Measurements from ENCODE around the gene JCAD. TPM values are rescaled to one million over a fixed set of nuclear protein-coding genes. Genes with fewer than 3 reads are reported as not detected.

JCAD gene
- total and polyA plus RNA-seq, 2 donors (not counting 1 experiment from before 2014, with no cell fraction given): 3.3 to 27.1 TPM

- H3K27me3 ChIP-seq (ENCODE audit: control insufficient read depth, insufficient read depth, low read length): no peaks in the 10 kb centered on the region
- DNase-seq (ENCODE audit: low read depth in 2 of 2): peak; percentile 72 to 97
- TF ChIP-seq EZH2 (IDR thresholded peaks at IDR 0.05; ENCODE audit: low read length, missing control alignments): no peak
- TF ChIP-seq, protein P1, sequence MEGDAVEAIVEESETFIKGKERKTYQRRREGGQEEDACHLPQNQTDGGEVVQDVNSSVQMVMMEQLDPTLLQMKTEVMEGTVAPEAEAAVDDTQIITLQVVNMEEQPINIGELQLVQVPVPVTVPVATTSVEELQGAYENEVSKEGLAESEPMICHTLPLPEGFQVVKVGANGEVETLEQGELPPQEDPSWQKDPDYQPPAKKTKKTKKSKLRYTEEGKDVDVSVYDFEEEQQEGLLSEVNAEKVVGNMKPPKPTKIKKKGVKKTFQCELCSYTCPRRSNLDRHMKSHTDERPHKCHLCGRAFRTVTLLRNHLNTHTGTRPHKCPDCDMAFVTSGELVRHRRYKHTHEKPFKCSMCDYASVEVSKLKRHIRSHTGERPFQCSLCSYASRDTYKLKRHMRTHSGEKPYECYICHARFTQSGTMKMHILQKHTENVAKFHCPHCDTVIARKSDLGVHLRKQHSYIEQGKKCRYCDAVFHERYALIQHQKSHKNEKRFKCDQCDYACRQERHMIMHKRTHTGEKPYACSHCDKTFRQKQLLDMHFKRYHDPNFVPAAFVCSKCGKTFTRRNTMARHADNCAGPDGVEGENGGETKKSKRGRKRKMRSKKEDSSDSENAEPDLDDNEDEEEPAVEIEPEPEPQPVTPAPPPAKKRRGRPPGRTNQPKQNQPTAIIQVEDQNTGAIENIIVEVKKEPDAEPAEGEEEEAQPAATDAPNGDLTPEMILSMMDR (conservative IDR thresholded peaks at IDR 0.05 in 1 of 2, IDR thresholded peaks at IDR 0.05 in 1 of 2; ENCODE audit: low read depth in 1 of 2, low read length in 2 of 2): no peak
- H4K20me1 ChIP-seq (ENCODE audit: control insufficient read depth, extremely low read depth, insufficient read depth, low read length): no peaks in the 10 kb centered on the region
- H3K27ac ChIP-seq (ENCODE audit: insufficient read depth, low read length): no peak overlapping the region
- H3K36me3 ChIP-seq (ENCODE audit: control insufficient read depth, insufficient read depth, low read length): no peaks in the 10 kb centered on the region
- H3K79me2 ChIP-seq (ENCODE audit: control insufficient read depth, insufficient read depth, low read length): no peaks in the 10 kb centered on the region
- no peaks in the 10 kb centered on the region for H3K4me1 ChIP-seq (ENCODE audit: control insufficient read depth, extremely low read depth, insufficient read depth, low read length)
- H3K9ac ChIP-seq (ENCODE audit: insufficient read depth, low read length): no peak overlapping the region
- H3K9me3 ChIP-seq (ENCODE audit: control insufficient read depth, insufficient read depth, low read depth, low read length): no peaks in the 10 kb centered on the region
- no peak overlapping the region for H3K4me2 ChIP-seq (ENCODE audit: extremely low read depth, insufficient read depth, low read length)
- H3K4me3 ChIP-seq (replicated peaks in 1 of 4; ENCODE audit: control extremely low read depth in 1 of 4, insufficient read depth in 1 of 4, low read depth in 3 of 4, low read length in 4 of 4): no peak overlapping the region
- no peak overlapping the region for H2AFZ ChIP-seq (ENCODE audit: low read length)
These were observed 39.2 kb upstream of the JCAD start for GRCh38 chr10:30098629-30099028.

GRCh38 chr10:30096564-30096963 lies 37.2 kb upstream of the JCAD start:
- H2AFZ ChIP-seq (ENCODE audit: low read length): no peak overlapping the region
- TF ChIP-seq EZH2 (IDR thresholded peaks at IDR 0.05; ENCODE audit: low read length, missing control alignments): no peak
- TF ChIP-seq, protein P1 (conservative IDR thresholded peaks at IDR 0.05 in 1 of 2, IDR thresholded peaks at IDR 0.05 in 1 of 2; ENCODE audit: low read depth in 1 of 2, low read length in 2 of 2): no peak
- no peaks in the 10 kb centered on the region for H3K27me3 ChIP-seq (ENCODE audit: control insufficient read depth, insufficient read depth, low read length)
- no peak overlapping the region for H3K27ac ChIP-seq (ENCODE audit: insufficient read depth, low read length)
- no peaks in the 10 kb centered on the region for H4K20me1 ChIP-seq (ENCODE audit: control insufficient read depth, extremely low read depth, insufficient read depth, low read length)
- H3K79me2 ChIP-seq (ENCODE audit: control insufficient read depth, insufficient read depth, low read length): no peaks in the 10 kb centered on the region
- no peaks in the 10 kb centered on the region for H3K36me3 ChIP-seq (ENCODE audit: control insufficient read depth, insufficient read depth, low read length)
- no peak for DNase-seq (ENCODE audit: low read depth in 2 of 2)
- H3K9me3 ChIP-seq (ENCODE audit: control insufficient read depth, insufficient read depth, low read depth, low read length): no peaks in the 10 kb centered on the region
- no peak overlapping the region for H3K4me2 ChIP-seq (ENCODE audit: extremely low read depth, insufficient read depth, low read length)
- H3K4me3 ChIP-seq (replicated peaks in 1 of 4; ENCODE audit: control extremely low read depth in 1 of 4, insufficient read depth in 1 of 4, low read depth in 3 of 4, low read length in 4 of 4): no peak overlapping the region
- no peak overlapping the region for H3K9ac ChIP-seq (ENCODE audit: insufficient read depth, low read length)
- H3K4me1 ChIP-seq (ENCODE audit: control insufficient read depth, extremely low read depth, insufficient read depth, low read length): no peaks in the 10 kb centered on the region

DNA sequence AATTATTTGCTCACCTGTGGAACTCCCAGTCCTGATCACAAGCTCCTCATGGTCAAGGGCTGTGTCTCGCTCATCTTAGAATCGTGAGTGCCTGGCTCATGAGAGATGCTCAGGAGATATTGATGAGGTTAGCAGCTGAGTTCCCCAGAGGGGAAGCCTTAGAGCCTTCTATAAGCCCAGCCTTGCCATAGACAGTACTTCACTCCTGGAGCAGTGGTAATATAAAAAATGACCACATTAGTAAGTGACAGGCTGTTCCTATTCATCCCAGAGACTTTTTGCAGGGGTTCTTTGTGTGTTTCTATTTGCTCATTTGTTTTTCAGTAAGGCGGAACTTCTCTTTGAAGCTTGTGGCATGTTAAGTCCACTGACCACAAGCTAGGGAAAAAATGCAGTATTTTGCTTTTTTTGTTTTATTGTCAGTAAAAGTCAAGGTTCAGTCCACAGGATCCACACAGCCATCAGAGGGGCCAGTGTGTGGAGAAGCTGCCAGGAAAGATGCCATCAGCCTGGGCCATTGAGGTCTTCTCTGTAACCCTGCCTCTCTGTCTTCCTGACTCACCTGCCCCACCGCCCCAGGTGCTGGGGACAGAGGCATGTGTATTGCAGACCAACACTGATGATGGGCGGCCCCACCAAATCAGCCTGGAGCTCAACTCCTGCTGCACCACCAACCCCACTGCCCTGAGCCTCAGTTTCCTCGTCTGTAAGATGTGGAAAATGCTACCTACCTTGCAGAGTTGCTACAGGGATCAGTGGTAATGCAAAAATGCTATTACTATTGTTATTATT lies 36.4 kb upstream of the JCAD start:
- H3K4me2 ChIP-seq (ENCODE audit: extremely low read depth, insufficient read depth, low read length): no peak overlapping the region
- H3K4me3 ChIP-seq (replicated peaks in 1 of 4; ENCODE audit: control extremely low read depth in 1 of 4, insufficient read depth in 1 of 4, low read depth in 3 of 4, low read length in 4 of 4): no peak overlapping the region
- H4K20me1 ChIP-seq (ENCODE audit: control insufficient read depth, extremely low read depth, insufficient read depth, low read length): no peaks in the 10 kb centered on the region
- TF ChIP-seq, protein P1 (conservative IDR thresholded peaks at IDR 0.05 in 1 of 2, IDR thresholded peaks at IDR 0.05 in 1 of 2; ENCODE audit: low read depth in 1 of 2, low read length in 2 of 2): no peak
- no peak for TF ChIP-seq EZH2 (IDR thresholded peaks at IDR 0.05; ENCODE audit: low read length, missing control alignments)
- DNase-seq (ENCODE audit: low read depth in 2 of 2): peak in 1 of 2 donors; percentile 29
- no peaks in the 10 kb centered on the region for H3K79me2 ChIP-seq (ENCODE audit: control insufficient read depth, insufficient read depth, low read length)
- no peaks in the 10 kb centered on the region for H3K4me1 ChIP-seq (ENCODE audit: control insufficient read depth, extremely low read depth, insufficient read depth, low read length)
- no peak overlapping the region for H3K27ac ChIP-seq (ENCODE audit: insufficient read depth, low read length)
- H3K9ac ChIP-seq (ENCODE audit: insufficient read depth, low read length): no peak overlapping the region
- no peaks in the 10 kb centered on the region for H3K36me3 ChIP-seq (ENCODE audit: control insufficient read depth, insufficient read depth, low read length)
- no peak overlapping the region for H2AFZ ChIP-seq (ENCODE audit: low read length)
- no peaks in the 10 kb centered on the region for H3K27me3 ChIP-seq (ENCODE audit: control insufficient read depth, insufficient read depth, low read length)
- H3K9me3 ChIP-seq (ENCODE audit: control insufficient read depth, insufficient read depth, low read depth, low read length): no peaks in the 10 kb centered on the region
